K562 (cell line): ENCODE measurements around the gene PPP1R14C. TPM values are rescaled to one million over a fixed set of nuclear protein-coding genes. Genes with fewer than 3 reads are reported as not detected.
A peak's percentile ranks its signal among the peaks of the same experiment; 100 is the strongest.

Experiments used
- ATAC-seq: fragments of 200-7000 bp; cut with Tn5 transposase; 3 replicates; pipeline ENCODE4 v1.9.1; 2020; ENCODE audit warnings: moderate library complexity
- BruUV-seq: library from RNA; stranded (reverse); fragments of 400-500 nt; replicated peaks from 2 replicates; lab custom pipeline; 2021; lab: Mats Ljungman, UMichigan
- CTCF ChIA-PET: fragments of 300-600 bp; formaldehyde crosslinking; extraction: SDS; loops from one replicate; lab custom pipeline; 2021; ENCODE audit warnings: low intra/inter-chr PET ratio; lab: Yijun Ruan, JAX
- POLR2A ChIA-PET: fragments of 300-600, 350-650 bp; sonication (Branson Sonifier 250); formaldehyde crosslinking; extraction: SDS; loops from one replicate; lab custom pipeline; 2021; ENCODE audit warnings: antibody characterized with exemption, inconsistent platforms; lab: Yijun Ruan, JAX
- DNase-seq, 4 experiments: peaks; one replicate each; pipeline versions ENCODE4 v3.0.0 to v3.0.0-alpha.2; 2011 to 2018; ENCODE audit warnings: low spot score in 3 of 4, mixed read lengths in 3 of 4; ENCODE audit errors: extremely low read depth in 1 of 4
- FAIRE-seq: peaks from 2 replicates; lab custom pipeline; 2011; peaks lifted over from hg19 to GRCh38; lab: Jason Lieb, UNC
- H2AFZ ChIP-seq: 2 replicates; pipeline ENCODE4 v1.6.0; 2011; ENCODE audit warnings: low read depth, low read length, control low read depth, inconsistent platforms
- H3K27ac ChIP-seq: fragments of 200-600 bp; 3 replicates; pipeline ENCODE4 v1.8.0; 2011; ENCODE audit warnings: low read depth, mild to moderate bottlenecking, control low read depth, inconsistent platforms, low read length, moderate library complexity, mixed read lengths; ENCODE audit errors: extremely low read depth
- H3K27me3 ChIP-seq, 2 experiments: fragments of 300-600 bp in 1 of 2; 2 replicates in 1 of 2; 3 replicates in 1 of 2; pipeline versions ENCODE4 v1.6.0 to v1.8.0; 2011; ENCODE audit warnings: inconsistent platforms in 2 of 2, low read length in 2 of 2, mild to moderate bottlenecking in 1 of 2, mixed read lengths in 1 of 2, moderate library complexity in 1 of 2; ENCODE audit not compliant: control insufficient read depth in 2 of 2, insufficient read depth in 2 of 2
- H3K36me3 ChIP-seq: fragments of 300-600 bp; 3 replicates; pipeline ENCODE4 v1.8.0; 2011; ENCODE audit warnings: mild to moderate bottlenecking, low read length, inconsistent platforms; ENCODE audit not compliant: control insufficient read depth, insufficient read depth
- H3K4me1 ChIP-seq, 2 experiments: fragments of 200-600 bp in 1 of 2; replicated peaks in 1 of 2; 2 replicates in 1 of 2; 3 replicates in 1 of 2; pipeline versions ENCODE4 v1.5.1 to v1.8.0; 2011; ENCODE audit warnings: inconsistent platforms in 2 of 2, low read length in 2 of 2, mild to moderate bottlenecking in 1 of 2, mixed read lengths in 1 of 2, moderate library complexity in 1 of 2; ENCODE audit not compliant: control insufficient read depth in 2 of 2, insufficient read depth in 2 of 2
- H3K4me2 ChIP-seq: 2 replicates; pipeline ENCODE4 v1.6.1; 2011; ENCODE audit warnings: low read length, control low read depth, inconsistent platforms, mixed read lengths; ENCODE audit not compliant: insufficient read depth
- H3K4me3 ChIP-seq: fragments of 200-600 bp; sonication (generic), shearing (Covaris generic); 2 replicates; pipeline ENCODE4 v1.5.1; 2016; ENCODE audit warnings: control low read depth, inconsistent platforms
- H3K79me2 ChIP-seq: fragments of 200-600 bp; 3 replicates; pipeline ENCODE4 v1.8.0; 2011; ENCODE audit warnings: low read length, inconsistent platforms; ENCODE audit not compliant: control insufficient read depth, insufficient read depth
- H3K9ac ChIP-seq, 2 experiments: 2 replicates each; pipeline versions ENCODE4 v1.6.0 to v1.6.1; 2011; ENCODE audit warnings: low read depth in 2 of 2, low read length in 2 of 2, control low read depth in 1 of 2, inconsistent platforms in 1 of 2, mild to moderate bottlenecking in 1 of 2, mixed read lengths in 1 of 2; ENCODE audit not compliant: insufficient read depth in 1 of 2
- H3K9me1 ChIP-seq: one replicate; pipeline ENCODE4 v1.6.0; 2011; ENCODE audit warnings: inconsistent platforms, mild to moderate bottlenecking, low read length, moderate library complexity; ENCODE audit not compliant: control insufficient read depth, insufficient read depth
- H3K9me3 ChIP-seq: replicated peaks from 2 replicates; pipeline ENCODE4 v1.5.1; 2011; ENCODE audit warnings: low read depth, low read length, inconsistent platforms; ENCODE audit not compliant: control insufficient read depth, insufficient read depth
- H4K20me1 ChIP-seq: replicated peaks from 2 replicates; pipeline ENCODE4 v1.6.1; 2011; ENCODE audit warnings: low read length, inconsistent platforms, mixed read lengths; ENCODE audit not compliant: control insufficient read depth, insufficient read depth
- ATF3 ChIP-seq, 2 experiments: fragments of 450-650 bp in 1 of 2; sonication (generic) in 1 of 2; formaldehyde crosslinking in 1 of 2; IDR thresholded peaks in 1 of 2; conservative IDR thresholded peaks in 1 of 2; 2 replicates each; pipeline versions ENCODE4 v1.6.1 to v1.8.1; 2016 to 2023; ENCODE audit warnings: mild to moderate bottlenecking in 2 of 2, moderate library complexity in 2 of 2, inconsistent platforms in 1 of 2, missing genetic modification reagents in 1 of 2
- ATF7 ChIP-seq: fragments of 450-650 bp; IDR thresholded peaks from 2 replicates; pipeline ENCODE4 v1.7.1; 2014; ENCODE audit warnings: mild to moderate bottlenecking, moderate library complexity
- CEBPG ChIP-seq, 3 experiments: fragments of 200-800 bp in 1 of 3; sonication (Bioruptor generic) in 1 of 3; sonication (generic) in 1 of 3; formaldehyde crosslinking in 1 of 3; IDR thresholded peaks in 2 of 3; conservative IDR thresholded peaks in 1 of 3; 2 replicates each; pipeline versions ENCODE4 v1.6.1 to v1.8.0; 2016 to 2022; ENCODE audit warnings: missing compliant biosample characterization in 2 of 3, missing genetic modification characterization in 2 of 3, mild to moderate bottlenecking in 1 of 3, missing genetic modification reagents in 1 of 3
- FOSL1 ChIP-seq: fragments of 200-800 bp; sonication (Bioruptor generic); conservative IDR thresholded peaks from 2 replicates; pipeline ENCODE4 v1.6.1; 2016; ENCODE audit warnings: missing genetic modification characterization, missing compliant biosample characterization
- JUN ChIP-seq, 2 experiments: sonication (generic) in 1 of 2; formaldehyde crosslinking in 1 of 2; IDR thresholded peaks; 2 replicates each; pipeline versions ENCODE4 v1.6.1 to v1.8.0; 2012 to 2022; ENCODE audit warnings: borderline replicate concordance in 2 of 2, mild to moderate bottlenecking in 2 of 2, improper control_type of control experiment in 1 of 2, low read depth in 1 of 2, low read length in 1 of 2, missing genetic modification reagents in 1 of 2
- JUND ChIP-seq, 2 experiments: IDR thresholded peaks; 2 replicates in 1 of 2; 3 replicates in 1 of 2; pipeline ENCODE4 v1.6.1; 2011; ENCODE audit warnings: borderline replicate concordance in 2 of 2, low read depth in 2 of 2, low read length in 2 of 2, improper control_type of control experiment in 1 of 2, missing biosample characterization in 1 of 2, missing genetic modification characterization in 1 of 2, missing genetic modification reagents in 1 of 2
- L3MBTL2 ChIP-seq: fragments of 450-650 bp; IDR thresholded peaks from 2 replicates; pipeline ENCODE4 v1.6.1; 2016; ENCODE audit warnings: mild to moderate bottlenecking, moderate library complexity
- RCOR1 ChIP-seq, 2 experiments: IDR thresholded peaks; 2 replicates each; pipeline ENCODE4 v1.6.1; 2012; ENCODE audit warnings: low read depth in 2 of 2, low read length in 2 of 2, borderline replicate concordance in 1 of 2, improper control_type of control experiment in 1 of 2
- SMARCA4 ChIP-seq: fragments of 450-650 bp; IDR thresholded peaks from 2 replicates; pipeline ENCODE4 v1.6.1; 2016
- SOX6 ChIP-seq: fragments of 450-650 bp; IDR thresholded peaks from 2 replicates; pipeline ENCODE4 v1.6.1; 2014; ENCODE audit warnings: mild to moderate bottlenecking
- SPI1 ChIP-seq: IDR thresholded peaks from 2 replicates; pipeline ENCODE4 v1.6.1; 2011; ENCODE audit warnings: low read depth, low read length, control low read depth, borderline replicate concordance
- SRSF9 ChIP-seq: fragments of 200-400 bp; formaldehyde crosslinking; IDR thresholded peaks from 2 replicates; pipeline ENCODE4 v1.6.1; 2017; ENCODE audit warnings: low read depth, low read length, borderline replicate concordance
- TAF1 ChIP-seq: IDR thresholded peaks from 2 replicates; pipeline ENCODE4 v1.6.1; 2011; ENCODE audit warnings: mild to moderate bottlenecking, low read length, moderate library complexity; ENCODE audit not compliant: insufficient read depth, control insufficient read depth, severe bottlenecking; ENCODE audit errors: extremely low read depth
- TCF3 ChIP-seq: sonication (generic); formaldehyde crosslinking; IDR thresholded peaks from 2 replicates; pipeline ENCODE4 v1.4.0; 2020; ENCODE audit warnings: mild to moderate bottlenecking, missing genetic modification reagents
- TEAD2 ChIP-seq: fragments of 450-650 bp; IDR thresholded peaks from 2 replicates; pipeline ENCODE4 v1.6.1; 2016; ENCODE audit warnings: missing genetic modification characterization, control low read depth, missing compliant biosample characterization
- ZNF175 ChIP-seq: fragments of 200-800 bp; sonication (Bioruptor generic); IDR thresholded peaks from 2 replicates; pipeline ENCODE4 v1.6.1; 2016; ENCODE audit warnings: low read depth, mild to moderate bottlenecking, missing genetic modification characterization, missing compliant biosample characterization
- ZNF589 ChIP-seq: fragments of 200-800 bp; sonication (Bioruptor generic); IDR thresholded peaks from 2 replicates; pipeline ENCODE4 v1.6.1; 2016; ENCODE audit warnings: low read depth, missing genetic modification characterization, missing compliant biosample characterization
- ZNF644 ChIP-seq: fragments of 200-800 bp; sonication (Bioruptor generic); IDR thresholded peaks from 2 replicates; pipeline ENCODE4 v1.6.1; 2016; ENCODE audit warnings: low read depth, missing genetic modification characterization, missing compliant biosample characterization
- ZNF766 ChIP-seq: fragments of 200-800 bp; sonication (Bioruptor generic); conservative IDR thresholded peaks from 2 replicates; pipeline ENCODE4 v1.6.1; 2016; ENCODE audit warnings: missing genetic modification characterization, missing compliant biosample characterization
- WGBS: fragments of 100-300 bp; shearing (Covaris generic); methylation state at CpG from one replicate; pipeline ENCODE4 v1.1.6; 2016; ENCODE audit warnings: low coverage, mixed read lengths; ENCODE audit not compliant: insufficient coverage; ENCODE audit errors: missing lambda C conversion rate; 5-methylcytosine and 5-hydroxymethylcytosine counted together
- in situ Hi-C: fragments of 300-500 bp; cut with MboI; formaldehyde crosslinking; loops from 4 replicates; pipeline ENCODE4 v1.15.0; 2018; ENCODE audit warnings: inconsistent platforms, mixed read lengths
- intact Hi-C: fragments of 100-400 bp; cut with micrococcal nuclease; formaldehyde crosslinking; loops from 2 replicates; pipeline ENCODE4 v1.14.2; 2022
- polyA plus RNA-seq, 8 experiments: library from polyadenylated mRNA; depleted of rRNA in 4 of 8; stranded (reverse) in 5 of 8; unstranded in 3 of 8; fragments of >200 nt; fragmentation: Nextera tagmentation in 2 of 8; fragmentation: Illumina TruSeq in 1 of 8; extraction: Ambion mirVana in 2 of 8; extraction: Trizol in 1 of 8; gene quantifications; 2 replicates each; pipeline versions ENCODE4 v1.2.1 to v1.2.3, GENCODE V29; 2011 to 2014; ENCODE audit warnings: inconsistent platforms in 1 of 8, missing spikeins in 1 of 8
- total RNA-seq, 7 experiments: library from RNA; depleted of rRNA in 6 of 7; stranded (reverse); fragments of >200 nt in 6 of 7; fragmentation: Illumina TruSeq in 2 of 7; extraction: Trizol in 2 of 7; gene quantifications; 2 replicates each; pipeline versions ENCODE4 v1.2.1 to v1.2.3, GENCODE V29; 2011 to 2021; ENCODE audit warnings: low replicate concordance in 1 of 7

PPP1R14C gene
- total and polyA plus RNA-seq, 9 of the 15 experiments (the other 6 are each of a cell fraction or from before 2014, with no cell fraction given), result 4.5 to 16.6 (median 11.9) TPM

GRCh38 chr6:150211700-150212511 is 69.1 kb downstream of the PPP1R14C start:
- no peak for FAIRE-seq
- Histone ChIP-seq H2AFZ (no peak overlapping the region), H3K9ac (no peak overlapping the region), H3K36me3 (no peaks in the 10 kb centered on the region), H3K4me1 (peaks cover 9 to 30% of the 10 kb centered on the region in 2 experiments; a peak in 4 of 5 replicates), H3K79me2 (no peaks in the 10 kb centered on the region; the same call in 2 of the 3 replicates), H3K4me3 (no peak overlapping the region), H3K9me1 (no peaks in the 10 kb centered on the region), H3K27me3 (no peaks in the 10 kb centered on the region), H3K4me2 (no peak overlapping the region), H4K20me1 (no peaks in the 10 kb centered on the region; the same call in 1 of the 2 replicates), H3K27ac (no peak overlapping the region), H3K9me3 (no peaks in the 10 kb centered on the region)
- 51% methylated on average over 11 of the region's 11 CpGs for WGBS
- ChIA-PET CTCF (no interaction called here), POLR2A (interaction anchor here (0.8 kb wide), 2 partner anchors 9 to 17 kb away, joined by 3 read pairs; no protein-coding TSS in a partner anchor)
- in situ Hi-C loops (no loop called here), intact Hi-C loops (no loop called here)
- peak in 1 of 4 experiments; percentile 27 for DNase-seq
- BruUV-seq, result no TSS peak
- ATAC-seq, result peak; percentile 31
- TF ChIP-seq JUN (IDR thresholded peaks at IDR 0.05; ENCODE audit: borderline replicate concordance, low read depth, low read length) (peak; percentile 32; the same call in 1 of the 2 replicates), JUN (CRISPR knock-in tag; IDR thresholded peaks at IDR 0.05; ENCODE audit: borderline replicate concordance) (no peak), ZNF589 (CRISPR knock-in tag) (peak; percentile 19), ZNF175 (CRISPR knock-in tag) (peak; percentile 66), L3MBTL2 (no peak), TEAD2 (tag) (no peak), FOSL1 (tag) (peak; percentile 80), CEBPG (CRISPR knock-in tag; IDR thresholded peaks at IDR 0.05) (peak; percentile 83), CEBPG (tag; conservative IDR thresholded peaks at IDR 0.05 in 1 of 2, IDR thresholded peaks at IDR 0.05 in 1 of 2) (peak; percentile 71 to 91), RCOR1 (IDR thresholded peaks at IDR 0.05; ENCODE audit: borderline replicate concordance in 1 of 2, low read depth in 2 of 2, low read length in 2 of 2) (peak in 1 of 2 experiments; percentile 66; a peak in 1 of 4 replicates), TAF1 (no peak), SPI1 (no peak), SOX6 (0 out of 2 replicates have a peak, but pooled peaks have one; percentile 22), ATF7 (0 out of 2 replicates have a peak, but pooled peaks have one; percentile 16), ATF3 (IDR thresholded peaks at IDR 0.05) (peak; percentile 89), ATF3 (CRISPR knock-in tag; conservative IDR thresholded peaks at IDR 0.05) (no peak), SMARCA4 (peak; percentile 18; the same call in 1 of the 2 replicates), ZNF766 (CRISPR knock-in tag) (0 out of 2 replicates have a peak, but pooled peaks have one; percentile 21), SRSF9 (no peak), TCF3 (peak; percentile 28; the same call in 1 of the 2 replicates), JUND (IDR thresholded peaks at IDR 0.05; ENCODE audit: borderline replicate concordance, low read depth, low read length) (peak; percentile 73), JUND (tag; IDR thresholded peaks at IDR 0.05; ENCODE audit: borderline replicate concordance, low read depth, low read length) (no peak; the same call in 2 of the 3 replicates), ZNF644 (no peak)
